HG03066 (cell line): ENCODE data around the gene SMARCC1.

ENCODE experiments used
- ATAC-seq: cut with Tn5 transposase; IDR thresholded peaks from one replicate; pipeline ENCODE4 v1.9.1; 2021; ENCODE audit warnings: low read depth; ENCODE audit not compliant: unreplicated experiment

Gene SMARCC1

GRCh38 chr3:47601281-47601680 lies 180.4 kb downstream of the SMARCC1 start:
- ATAC-seq: no peak

- ATAC-seq: no peak
Observed at GRCh38 chr3:47594792-47595191, 186.9 kb downstream of the SMARCC1 start.

- no peak for ATAC-seq
Observed at GRCh38 chr3:47592066-47592795, 189.5 kb downstream of the SMARCC1 start.

- no peak for ATAC-seq
Observed at GRCh38 chr3:47590216-47590615, 191.5 kb downstream of the SMARCC1 start.

GRCh38 chr3:47588587-47588986 lies 193.1 kb downstream of the SMARCC1 start:
- ATAC-seq: no peak

GRCh38 chr3:47588053-47588452 lies 193.6 kb downstream of the SMARCC1 start:
- no peak for ATAC-seq

- ATAC-seq: no peak
Observed at GRCh38 chr3:47586746-47587145, 194.9 kb downstream of the SMARCC1 start.

- ATAC-seq: no peak
Observed at GRCh38 chr3:47583320-47584075, 198.2 kb downstream of the SMARCC1 start.

- ATAC-seq: no peak
Observed at GRCh38 chr3:47581835-47582234, 199.9 kb downstream of the SMARCC1 start.

GRCh38 chr3:47581422-47581821 lies 200.3 kb downstream of the SMARCC1 start:
- no peak for ATAC-seq

GRCh38 chr3:47580481-47580880 lies 201.2 kb downstream of the SMARCC1 start:
- ATAC-seq: no peak

- ATAC-seq: no peak
Observed at GRCh38 chr3:47579875-47580274, 201.8 kb downstream of the SMARCC1 start.

- no peak for ATAC-seq
Observed at GRCh38 chr3:47578691-47579632, 202.7 kb downstream of the SMARCC1 start, which contains the start of gene CSPG5. Gene CSPG5, minus strand, starts transcription at chr3:47578865. Its CDS starts 172 bp downstream, at chr3:47578693.

- no peak for ATAC-seq
Observed at GRCh38 chr3:47578119-47578632, 203.5 kb downstream of the SMARCC1 start.

- no peak for ATAC-seq
Observed at GRCh38 chr3:47577583-47578118, 204.0 kb downstream of the SMARCC1 start.

- ATAC-seq: no peak
Observed at GRCh38 chr3:47573190-47574172, 208.2 kb downstream of the SMARCC1 start.

- ATAC-seq: no peak
Observed at GRCh38 chr3:47571391-47572175, 210.1 kb downstream of the SMARCC1 start.

GRCh38 chr3:47568901-47569300 lies 212.8 kb downstream of the SMARCC1 start:
- ATAC-seq: no peak
